HFFc6 (cell line): Measurements from ENCODE around the gene HNRNPUL1. TPM values are rescaled to one million over a fixed set of nuclear protein-coding genes. Genes with fewer than 3 reads are reported as not detected.
A peak's percentile ranks its signal among the peaks of the same experiment; 100 is the strongest.

Experiments
- DNase-seq: peaks from one replicate; pipeline ENCODE4 v3.0.0-alpha.2; 2018
- H3K27ac Mint-ChIP-seq: 2 replicates; pipeline ENCODE4 v1.8.0; 2020; ENCODE audit warnings: mild to moderate bottlenecking, mixed read lengths
- H3K27me3 Mint-ChIP-seq: 2 replicates; pipeline ENCODE4 v1.8.0; 2021; ENCODE audit warnings: mild to moderate bottlenecking, moderate library complexity, mixed read lengths; ENCODE audit not compliant: insufficient read depth
- H3K36me3 Mint-ChIP-seq: 2 replicates; pipeline ENCODE4 v1.8.0; 2021; ENCODE audit warnings: low read depth, mixed read lengths
- H3K4me1 Mint-ChIP-seq: 2 replicates; pipeline ENCODE4 v1.8.0; 2020; ENCODE audit warnings: low read depth, mixed read lengths
- H3K4me3 Mint-ChIP-seq: 2 replicates; pipeline ENCODE4 v1.8.0; 2020; ENCODE audit warnings: mild to moderate bottlenecking, moderate library complexity, mixed read lengths
- H3K9me3 Mint-ChIP-seq: 2 replicates; pipeline ENCODE4 v1.8.0; 2020; ENCODE audit warnings: mild to moderate bottlenecking, mixed read lengths
- CTCF ChIP-seq: fragments of 200-600 bp; sonication (generic); IDR thresholded peaks from 2 replicates; pipeline ENCODE4 v1.5.0; 2021; ENCODE audit warnings: antibody characterized with exemption, mild to moderate bottlenecking
- total RNA-seq, 6 experiments: library from RNA; stranded (reverse); fragmentation: NEBNext Ultra II Directional; extraction: Animal tissue kit (Norgen Biotek cat#: 25700); gene quantifications; 2 replicates in 1 of 6; 3 replicates in 5 of 6; pipeline ENCODE4 v1.2.3, GENCODE V29; 2021

Gene HNRNPUL1
- total RNA-seq, 6 experiments from 2014 or later: 176 to 245 (median 234) TPM

DNA sequence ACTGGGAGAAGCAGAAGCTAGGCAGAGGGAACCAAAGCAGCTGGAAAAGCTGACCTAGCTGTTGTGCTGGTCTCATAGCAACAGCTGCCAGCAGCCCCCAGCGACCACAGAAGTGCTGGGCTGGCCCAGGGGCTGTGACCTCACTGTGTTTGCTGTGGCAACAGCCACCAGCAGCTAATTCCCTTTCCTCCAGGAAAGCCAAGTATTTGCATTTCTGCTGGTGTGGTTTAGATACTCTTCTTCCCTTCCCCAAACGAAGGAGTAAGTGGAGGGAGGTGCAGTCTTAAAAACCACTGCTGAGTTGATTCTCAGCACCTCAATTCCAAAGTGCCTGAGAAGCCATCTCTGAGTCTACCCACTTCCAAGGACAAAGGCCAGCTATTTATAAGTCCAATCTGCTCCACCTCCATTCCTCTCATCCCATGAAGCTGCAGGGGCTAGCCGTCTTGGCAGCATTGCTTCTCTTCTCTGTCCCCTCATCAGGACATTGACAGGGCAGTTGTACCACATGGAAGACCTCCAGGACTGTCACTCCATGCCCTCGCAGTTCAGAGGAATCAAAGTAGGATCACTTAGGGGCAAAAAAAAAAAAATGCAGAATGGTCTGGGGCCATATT, 34.3 kb downstream of the HNRNPUL1 start:
- peaks cover 71% of the 10 kb centered on the region for H3K36me3 Mint-ChIP-seq
- DNase-seq: peak; percentile 94
- peak overlapping the region; percentile 49; the same call in 1 of the 2 replicates for H3K4me3 Mint-ChIP-seq

GRCh38 chr19:41299046-41299754, 35.0 kb downstream of the HNRNPUL1 start:
- peaks cover 56% of the 10 kb centered on the region for H3K4me1 Mint-ChIP-seq
- H3K9me3 Mint-ChIP-seq: no peaks in the 10 kb centered on the region
- H3K27me3 Mint-ChIP-seq: peaks cover 12% of the 10 kb centered on the region
- peak overlapping the region; percentile 49; the same call in 1 of the 2 replicates for H3K4me3 Mint-ChIP-seq
- DNase-seq: no peak
- TF ChIP-seq CTCF: no peak
- peak overlapping the region; percentile 98 for H3K27ac Mint-ChIP-seq
- H3K36me3 Mint-ChIP-seq: peaks cover 71% of the 10 kb centered on the region

More for the DNA sequence above, 34.3 kb downstream of the HNRNPUL1 start:
- TF ChIP-seq CTCF: no peak
- peaks cover 56% of the 10 kb centered on the region for H3K4me1 Mint-ChIP-seq
- H3K27me3 Mint-ChIP-seq: peaks cover 9% of the 10 kb centered on the region
- peak overlapping the region; percentile 98 for H3K27ac Mint-ChIP-seq
- H3K9me3 Mint-ChIP-seq: no peaks in the 10 kb centered on the region

DNA sequence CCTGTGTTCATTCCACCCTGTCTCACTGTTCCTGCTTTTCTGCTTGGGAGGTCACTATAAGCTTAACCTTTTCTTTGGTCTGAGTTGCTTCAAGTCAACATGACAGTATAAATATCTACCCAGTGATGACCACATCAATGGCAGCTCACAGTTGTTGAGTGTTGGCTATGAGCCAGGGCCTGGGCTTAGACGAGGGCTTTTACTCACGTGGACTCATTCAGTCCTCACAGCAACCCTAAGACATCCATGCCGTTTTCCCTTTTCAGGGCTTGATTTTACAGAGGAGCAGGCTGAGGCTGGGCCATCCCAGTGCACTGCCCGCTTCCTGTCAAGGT, 35.5 kb downstream of the HNRNPUL1 start:
- H3K27ac Mint-ChIP-seq: peak overlapping the region; percentile 98
- no peak for TF ChIP-seq CTCF
- peaks cover 53% of the 10 kb centered on the region for H3K4me1 Mint-ChIP-seq
- H3K27me3 Mint-ChIP-seq: peaks cover 12% of the 10 kb centered on the region
- H3K36me3 Mint-ChIP-seq: peaks cover 70% of the 10 kb centered on the region
- H3K9me3 Mint-ChIP-seq: no peaks in the 10 kb centered on the region
- peak overlapping the region; percentile 49; the same call in 1 of the 2 replicates for H3K4me3 Mint-ChIP-seq
- peak; percentile 81 for DNase-seq

DNA sequence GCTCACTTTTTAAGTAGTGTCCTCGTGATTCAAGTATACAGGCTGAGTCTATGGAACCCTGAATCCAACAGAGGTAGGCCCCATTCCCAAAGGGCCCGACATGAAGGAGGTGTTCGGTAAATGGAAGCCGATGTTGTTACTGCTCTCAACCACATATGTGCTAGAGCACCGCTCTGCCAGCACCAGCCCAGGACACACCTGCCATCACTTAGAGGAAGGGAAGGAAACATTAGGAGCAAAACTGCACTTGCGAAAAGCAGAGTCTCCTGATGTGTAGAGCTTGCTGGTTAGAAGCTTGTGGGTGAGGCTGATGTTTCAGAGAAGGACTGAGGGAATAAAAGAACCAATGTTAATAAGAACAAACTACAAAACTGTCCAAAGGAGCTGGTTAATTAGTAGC, 36.4 kb downstream of the HNRNPUL1 start:
- DNase-seq: no peak
- peak overlapping the region; percentile 98 for H3K27ac Mint-ChIP-seq
- no peaks in the 10 kb centered on the region for H3K9me3 Mint-ChIP-seq
- H3K27me3 Mint-ChIP-seq: peaks cover 9% of the 10 kb centered on the region
- H3K36me3 Mint-ChIP-seq: peaks cover 67% of the 10 kb centered on the region
- H3K4me3 Mint-ChIP-seq: no peak overlapping the region
- peaks cover 46% of the 10 kb centered on the region for H3K4me1 Mint-ChIP-seq
- TF ChIP-seq CTCF: no peak

- no peaks in the 10 kb centered on the region for H3K9me3 Mint-ChIP-seq
- H3K27me3 Mint-ChIP-seq: peaks cover 6% of the 10 kb centered on the region
- H3K27ac Mint-ChIP-seq: no peak overlapping the region
- peaks cover 53% of the 10 kb centered on the region for H3K36me3 Mint-ChIP-seq
- no peak for TF ChIP-seq CTCF
- no peak for DNase-seq
- no peak overlapping the region for H3K4me3 Mint-ChIP-seq
- peaks cover 33% of the 10 kb centered on the region for H3K4me1 Mint-ChIP-seq
Measured at GRCh38 chr19:41302624-41303351, 38.6 kb downstream of the HNRNPUL1 start.
